PC-9 (cell line): ENCODE measurements around the gene METTL3. TPM values are rescaled to one million over a fixed set of nuclear protein-coding genes. Genes with fewer than 3 reads are reported as not detected.

ENCODE experiments used
- BruUV-seq: library from RNA; stranded (reverse); fragments of 400-500 nt; replicated peaks from 2 replicates; lab custom pipeline; 2021; lab: Mats Ljungman, UMichigan
- CTCF ChIA-PET: fragments of 300-600 bp; sonication (Branson Sonifier 250); formaldehyde crosslinking; loops from one replicate; lab custom pipeline; 2022; ENCODE audit warnings: antibody characterized with exemption; lab: Charles Lee
- POLR2A ChIA-PET: fragments of 300-600 bp; sonication (Branson Sonifier 250); formaldehyde crosslinking; loops from one replicate; lab custom pipeline; 2022; ENCODE audit warnings: antibody characterized with exemption; ENCODE audit not compliant: unreplicated experiment; lab: Charles Lee
- DNase-seq, 2 experiments: peaks; one replicate each; pipeline versions ENCODE4 v3.0.0 to v3.0.0-alpha.2; 2015 to 2022; ENCODE audit warnings: mixed read lengths in 1 of 2
- H2AFZ ChIP-seq: fragments of 200-600 bp; sonication (generic); 2 replicates; pipeline ENCODE4 v1.8.1; 2017; ENCODE audit warnings: antibody characterized with exemption
- H3F3A ChIP-seq: fragments of 200-600 bp; sonication (generic); 2 replicates; pipeline ENCODE4 v1.8.1; 2017; ENCODE audit warnings: antibody characterized with exemption, mild to moderate bottlenecking, low read depth; ENCODE audit not compliant: insufficient read depth
- H3K27ac ChIP-seq: fragments of 200-600 bp; sonication (generic); 2 replicates; pipeline ENCODE4 v1.6.1; 2016; ENCODE audit warnings: mixed run types
- H3K27me3 ChIP-seq: fragments of 200-600 bp; sonication (generic); 2 replicates; pipeline ENCODE4 v1.6.1; 2016; ENCODE audit warnings: low read depth, mixed run types; ENCODE audit not compliant: insufficient read depth
- H3K36me3 ChIP-seq: fragments of 200-600 bp; sonication (generic); 2 replicates; pipeline ENCODE4 v1.6.1; 2016; ENCODE audit warnings: low read depth, mixed run types
- H3K4me1 ChIP-seq: fragments of 200-600 bp; sonication (generic); replicated peaks from 2 replicates; pipeline ENCODE4 v1.6.1; 2016; ENCODE audit warnings: mixed run types; ENCODE audit not compliant: insufficient read depth
- H3K4me2 ChIP-seq: fragments of 200-600 bp; sonication (generic); 2 replicates; pipeline ENCODE4 v1.6.1; 2017; ENCODE audit warnings: mixed run types
- H3K4me3 ChIP-seq: fragments of 200-600 bp; sonication (generic); 2 replicates; pipeline ENCODE4 v1.6.1; 2016; ENCODE audit warnings: mixed run types
- H3K79me2 ChIP-seq: fragments of 200-600 bp; sonication (generic); 2 replicates; pipeline ENCODE4 v1.6.1; 2017; ENCODE audit warnings: low read depth, mixed run types
- H3K9me2 ChIP-seq: fragments of 200-600 bp; sonication (generic); 2 replicates; pipeline ENCODE4 v1.8.1; 2017; ENCODE audit warnings: mild to moderate bottlenecking; ENCODE audit not compliant: insufficient read depth
- H3K9me3 ChIP-seq: fragments of 200-600 bp; sonication (generic); 2 replicates; pipeline ENCODE4 v1.8.1; 2016; ENCODE audit warnings: low read depth; ENCODE audit not compliant: insufficient read depth
- H4K20me1 ChIP-seq: fragments of 200-600 bp; sonication (generic); 2 replicates; pipeline ENCODE4 v1.8.1; 2017; ENCODE audit not compliant: insufficient read depth
- CTCF ChIP-seq: fragments of 200-600 bp; sonication (generic); conservative IDR thresholded peaks from 2 replicates; pipeline ENCODE4 v1.6.1; 2017; ENCODE audit warnings: mixed run types, antibody characterized with exemption, mild to moderate bottlenecking, moderate library complexity
- EZH2 ChIP-seq: fragments of 200-600 bp; sonication (generic); IDR thresholded peaks from 2 replicates; pipeline ENCODE4 v1.8.0; 2017; ENCODE audit warnings: antibody characterized with exemption, low read depth
- intact Hi-C: fragments of 100-400 bp; cut with micrococcal nuclease; formaldehyde crosslinking; loops from one replicate; pipeline ENCODE4 v1.10.0; 2022; ENCODE audit not compliant: unreplicated experiment
- total RNA-seq: library from RNA; stranded (reverse); gene quantifications from 2 replicates; pipeline ENCODE4 v1.2.3, GENCODE V29; 2021

The METTL3 gene
- total RNA-seq, 1 experiment from 2014 or later = 27.9 TPM

- no peak overlapping the region for H3K4me2 ChIP-seq
- no peaks in the 10 kb centered on the region for H3K9me3 ChIP-seq
- no peak overlapping the region for H3K4me3 ChIP-seq
- H3F3A ChIP-seq = no peaks in the 10 kb centered on the region
- no peaks in the 10 kb centered on the region for H3K36me3 ChIP-seq
- intact Hi-C loops = no loop called here
- H3K4me1 ChIP-seq = no peaks in the 10 kb centered on the region
- H3K79me2 ChIP-seq = no peaks in the 10 kb centered on the region
- H3K27me3 ChIP-seq = 0 out of 2 replicates have a peak, but pooled peaks cover 4% of the 10 kb centered on the region
- TF ChIP-seq CTCF (no peak), EZH2 (no peak)
- no peak overlapping the region for H2AFZ ChIP-seq
- H3K9me2 ChIP-seq = no peaks in the 10 kb centered on the region
- ChIA-PET POLR2A (no interaction called here), CTCF (no interaction called here)
- no peak for DNase-seq
- no TSS peak for BruUV-seq
- H4K20me1 ChIP-seq = no peaks in the 10 kb centered on the region
- no peak overlapping the region for H3K27ac ChIP-seq
These were observed 24.6 kb upstream of the METTL3 start for GRCh38 chr14:21535545-21536417.

- H3K4me3 ChIP-seq = no peak overlapping the region
- no peaks in the 10 kb centered on the region for H3K9me2 ChIP-seq
- no peak overlapping the region for H2AFZ ChIP-seq
- no peaks in the 10 kb centered on the region for H3K9me3 ChIP-seq
- DNase-seq = no peak
- peaks cover 2% of the 10 kb centered on the region for H3K4me1 ChIP-seq
- BruUV-seq = no TSS peak
- no peaks in the 10 kb centered on the region for H3K79me2 ChIP-seq
- ChIA-PET CTCF (no interaction called here), POLR2A (no interaction called here)
- no peak for TF ChIP-seq EZH2
- no peak for TF ChIP-seq CTCF
- H3F3A ChIP-seq = no peaks in the 10 kb centered on the region
- H3K27ac ChIP-seq = no peak overlapping the region
- intact Hi-C loops = no loop called here
- H3K4me2 ChIP-seq = no peak overlapping the region
- H3K27me3 ChIP-seq = 0 out of 2 replicates have a peak, but pooled peaks cover 4% of the 10 kb centered on the region
- no peaks in the 10 kb centered on the region for H4K20me1 ChIP-seq
- H3K36me3 ChIP-seq = no peaks in the 10 kb centered on the region
These were observed 23.4 kb upstream of the METTL3 start for GRCh38 chr14:21534576-21534975.

- ChIA-PET POLR2A (no interaction called here), CTCF (no interaction called here)
- 0 out of 2 replicates have a peak, but pooled peaks cover 4% of the 10 kb centered on the region for H3K27me3 ChIP-seq
These were observed 22.2 kb upstream of the METTL3 start for GRCh38 chr14:21533294-21533693.

More at GRCh38 chr14:21533294-21533693, 22.2 kb upstream of the METTL3 start:
- Histone ChIP-seq H3K9me2 (no peaks in the 10 kb centered on the region), H3K4me2 (no peak overlapping the region), H3K27ac (no peak overlapping the region), H3F3A (peaks cover 12% of the 10 kb centered on the region; the same call in 1 of the 2 replicates), H3K9me3 (no peaks in the 10 kb centered on the region), H2AFZ (no peak overlapping the region), H3K79me2 (no peaks in the 10 kb centered on the region), H3K4me3 (no peak overlapping the region), H3K36me3 (no peaks in the 10 kb centered on the region), H3K4me1 (peaks cover 15% of the 10 kb centered on the region), H4K20me1 (no peaks in the 10 kb centered on the region)
- no peak for TF ChIP-seq CTCF
- TF ChIP-seq EZH2 = no peak
- no peak for DNase-seq
- intact Hi-C loops = no loop called here
- no TSS peak for BruUV-seq
